Liver (tissue), 9 donors: ENCODE results near the gene U2AF2. TPM values are rescaled to one million over a fixed set of nuclear protein-coding genes. Genes with fewer than 3 reads are reported as not detected.

ENCODE experiments used
- DNase-seq: peaks from one replicate; pipeline ENCODE4 v3.0.0-alpha.2; 2017; ENCODE audit warnings: low spot score
- H3K27ac ChIP-seq, 2 donors: one replicate each; pipeline ENCODE4 v1.7.0; 2013; ENCODE audit warnings: inconsistent platforms in 2 of 2, low read length in 2 of 2, control low read depth in 1 of 2, low read depth in 1 of 2, mild to moderate bottlenecking in 1 of 2
- H3K27me3 ChIP-seq, 4 donors: one replicate each; pipeline versions ENCODE4 v1.6.1 to v1.7.0; 2013; ENCODE audit warnings: low read length in 3 of 4, inconsistent platforms in 1 of 4, mild to moderate bottlenecking in 1 of 4, moderate library complexity in 1 of 4; ENCODE audit not compliant: control insufficient read depth in 4 of 4, insufficient read depth in 4 of 4
- H3K36me3 ChIP-seq, 4 donors: one replicate each; pipeline versions ENCODE4 v1.6.1 to v1.7.0; 2013; ENCODE audit warnings: low read length in 3 of 4, mild to moderate bottlenecking in 3 of 4, low read depth in 1 of 4, moderate library complexity in 1 of 4; ENCODE audit not compliant: control insufficient read depth in 4 of 4, insufficient read depth in 3 of 4
- H3K4me1 ChIP-seq, 4 donors: one replicate each; pipeline versions ENCODE4 v1.6.1 to v1.7.0; 2013; ENCODE audit warnings: low read length in 3 of 4, mild to moderate bottlenecking in 3 of 4, moderate library complexity in 1 of 4; ENCODE audit not compliant: control insufficient read depth in 4 of 4, insufficient read depth in 4 of 4
- H3K4me3 ChIP-seq, 3 donors: one replicate each; pipeline versions ENCODE4 v1.6.1 to v1.7.0; 2013; ENCODE audit warnings: low read length in 3 of 3, control low read depth in 1 of 3, low read depth in 1 of 3, mild to moderate bottlenecking in 1 of 3
- H3K9ac ChIP-seq, 2 donors: one replicate each; pipeline ENCODE4 v1.7.0; 2013; ENCODE audit warnings: low read length in 2 of 2, mild to moderate bottlenecking in 2 of 2, moderate library complexity in 2 of 2, control low read depth in 1 of 2, low read depth in 1 of 2
- H3K9me3 ChIP-seq, 4 donors: one replicate each; pipeline versions ENCODE4 v1.6.1 to v1.7.0; 2013; ENCODE audit warnings: low read length in 3 of 4; ENCODE audit not compliant: control insufficient read depth in 4 of 4
- CTCF ChIP-seq: fragments of 150-350 bp; IDR thresholded peaks from 2 replicates; pipeline ENCODE4 v1.5.1; 2017; ENCODE audit warnings: improper control_type of control experiment, low read depth, low read length; ENCODE audit not compliant: missing input control
- EGR1 ChIP-seq, 2 donors: IDR thresholded peaks; 2 replicates each; pipeline ENCODE4 v1.6.1; 2016 to 2018; ENCODE audit warnings: antibody characterized with exemption in 2 of 2, low read depth in 2 of 2
- FOXA2 ChIP-seq: IDR thresholded peaks from 2 replicates; pipeline ENCODE4 v1.6.1; 2016; ENCODE audit warnings: antibody characterized with exemption
- GABPA ChIP-seq, 2 donors: IDR thresholded peaks in 1 of 2; conservative IDR thresholded peaks in 1 of 2; 2 replicates each; pipeline ENCODE4 v1.6.1; 2016; ENCODE audit warnings: antibody characterized with exemption in 2 of 2, mild to moderate bottlenecking in 1 of 2, moderate library complexity in 1 of 2
- HNF4A ChIP-seq, 2 donors: conservative IDR thresholded peaks; 2 replicates each; pipeline ENCODE4 v1.6.1; 2016; ENCODE audit warnings: antibody characterized with exemption in 2 of 2, mild to moderate bottlenecking in 2 of 2
- HNF4G ChIP-seq: IDR thresholded peaks from 2 replicates; pipeline ENCODE4 v1.6.1; 2016; ENCODE audit warnings: antibody characterized with exemption
- JUND ChIP-seq, 2 donors: IDR thresholded peaks; 2 replicates each; pipeline ENCODE4 v1.6.1; 2016; ENCODE audit warnings: antibody characterized with exemption in 2 of 2
- NR2F2 ChIP-seq: IDR thresholded peaks from 2 replicates; pipeline ENCODE4 v1.6.1; 2016; ENCODE audit warnings: antibody characterized with exemption
- REST ChIP-seq: IDR thresholded peaks from 2 replicates; pipeline ENCODE4 v1.6.1; 2016; ENCODE audit warnings: antibody characterized with exemption, mild to moderate bottlenecking
- RXRA ChIP-seq, 2 donors: IDR thresholded peaks; 2 replicates each; pipeline ENCODE4 v1.6.1; 2017 to 2018; ENCODE audit warnings: antibody characterized with exemption in 2 of 2, mild to moderate bottlenecking in 1 of 2
- SP1 ChIP-seq: IDR thresholded peaks from 2 replicates; pipeline ENCODE4 v1.6.1; 2018; ENCODE audit warnings: antibody characterized with exemption, mild to moderate bottlenecking
- TAF1 ChIP-seq: conservative IDR thresholded peaks from 2 replicates; pipeline ENCODE4 v1.6.1; 2016; ENCODE audit warnings: antibody characterized with exemption, mild to moderate bottlenecking
- WGBS: extraction: QIAGEN DNeasy Blood & Tissue Kit; methylation state at CpG from one replicate; pipeline ENCODE4 v1.1.7; 2013; 5-methylcytosine and 5-hydroxymethylcytosine counted together
- polyA plus RNA-seq, 2 donors: library from polyadenylated mRNA; stranded (reverse) in 1 of 2; unstranded in 1 of 2; fragments of 200-250 nt in 1 of 2; fragments of >200 nt in 1 of 2; fragmentation: Nextera tagmentation in 1 of 2; extraction: Ambion mirVana in 1 of 2; gene quantifications; one replicate each; pipeline versions ENCODE4 v1.2.1 to v1.2.3, GENCODE V29; 2013 to 2015
- total RNA-seq, 2 donors: library from RNA; depleted of rRNA; stranded (reverse); fragments of >200 nt; gene quantifications; one replicate each; pipeline ENCODE4 v1.2.3, GENCODE V29; 2014
- TF ChIP-seq, protein P1 (sequence below): IDR thresholded peaks from 2 replicates; pipeline ENCODE4 v1.6.1; 2016; ENCODE audit warnings: antibody characterized with exemption
- donor health status: healthy.
- donor health status: healthy.
- donor health status: healthy.
- donor health status: healthy.
- donor health status: healthy.

U2AF2 gene
- total and polyA plus RNA-seq, 4 donors, result 8.6 to 66.6 (median 51.2) TPM

- no peak for TF ChIP-seq REST
These were observed 14.7 kb upstream of the U2AF2 start (continued) for GRCh38 chr19:55640043-55640576.

DNA sequence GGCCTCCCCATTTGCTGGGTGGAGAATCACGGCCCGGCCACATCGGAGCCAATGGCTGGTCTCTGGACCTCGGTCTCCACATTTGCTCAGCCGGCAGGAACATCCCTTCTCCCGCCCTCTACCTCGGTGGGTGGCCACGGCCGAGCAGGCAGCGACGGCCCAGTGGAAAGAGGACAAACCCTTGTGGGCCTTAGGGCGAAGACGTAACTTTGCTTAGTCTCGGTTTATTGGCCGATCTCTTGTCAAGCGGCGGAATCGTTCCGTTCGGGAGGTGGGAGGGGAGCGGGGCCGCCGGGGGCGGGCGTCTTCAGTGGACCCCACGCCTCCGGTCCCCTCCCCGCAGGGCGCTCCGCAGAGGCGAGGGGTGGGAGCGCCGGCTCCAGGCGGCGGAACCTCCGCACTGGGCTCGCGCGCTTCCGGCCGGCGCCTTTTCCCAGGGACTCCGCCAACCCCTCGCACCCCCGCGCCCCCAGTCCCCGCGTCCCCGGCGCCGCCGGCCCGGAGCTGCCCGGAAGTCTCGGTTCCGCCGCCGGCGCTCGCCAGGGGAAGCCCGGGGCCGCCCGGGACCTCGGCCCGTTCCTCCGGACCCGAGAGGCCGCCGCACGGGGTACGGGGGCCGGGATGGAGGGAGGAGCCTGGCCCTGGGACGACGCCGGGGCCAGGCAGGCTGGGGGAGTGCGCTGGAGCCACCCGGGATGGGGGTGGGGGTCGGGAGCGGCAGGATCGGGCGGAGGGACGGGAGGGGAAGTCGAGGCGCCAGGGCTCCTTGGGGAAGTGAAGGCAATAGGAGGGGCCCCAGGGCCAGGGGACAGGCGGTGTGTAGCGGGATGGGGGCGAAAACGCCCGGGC is 14.0 kb upstream of the U2AF2 start, which contains the start of gene ZNF580:
Gene ZNF580 (plus strand): TSS at position 426 of the 849 bp plus-strand sequence. CDS start 1,507 bp downstream, outside the sequence.
- peaks cover 26 to 78% (median 58%) of the 10 kb centered on the region in 4 donors for H3K4me1 ChIP-seq
- peak; percentile 74 for DNase-seq
- TF ChIP-seq SP1 (no peak), JUND (IDR thresholded peaks at IDR 0.05) (no peak), HNF4A (conservative IDR thresholded peaks at IDR 0.05) (no peak), GABPA (IDR thresholded peaks at IDR 0.05 in 1 of 2, conservative IDR thresholded peaks at IDR 0.05 in 1 of 2) (peak in 1 of 2 donors; percentile 51)
- no peaks in the 10 kb centered on the region for H3K27me3 ChIP-seq
- WGBS, result under 1% methylated on average over 89 of the region's 89 CpGs
- no peaks in the 10 kb centered on the region for H3K9me3 ChIP-seq
- H3K27ac ChIP-seq, result peak within 1 kb of the TSS; percentile 83 to 91
- peak within 1 kb of the TSS; percentile 66 to 84 for H3K9ac ChIP-seq
- peak within 1 kb of the TSS; percentile 65 to 86 (median 79) for H3K4me3 ChIP-seq
- peaks cover 0 to 9% (median under 1%) of the 10 kb centered on the region in 4 donors for H3K36me3 ChIP-seq

- peak overlapping the region; percentile 83 to 91 for H3K27ac ChIP-seq
- DNase-seq, result no peak
- H3K9me3 ChIP-seq, result no peaks in the 10 kb centered on the region
- 1% methylated on average over 25 of the region's 25 CpGs for WGBS
- no peak for TF ChIP-seq REST
- no peak for TF ChIP-seq JUND (IDR thresholded peaks at IDR 0.05)
- TF ChIP-seq FOXA2, result no peak
- no peak for TF ChIP-seq CTCF
- no peak for TF ChIP-seq TAF1
- TF ChIP-seq EGR1 (IDR thresholded peaks at IDR 0.05; ENCODE audit: low read depth in 2 of 2), result no peak
- no peak for TF ChIP-seq HNF4G
- no peak for TF ChIP-seq HNF4A (conservative IDR thresholded peaks at IDR 0.05)
- no peak for TF ChIP-seq RXRA (IDR thresholded peaks at IDR 0.05)
- TF ChIP-seq SP1, result no peak
- TF ChIP-seq NR2F2, result no peak
- TF ChIP-seq, protein P1, sequence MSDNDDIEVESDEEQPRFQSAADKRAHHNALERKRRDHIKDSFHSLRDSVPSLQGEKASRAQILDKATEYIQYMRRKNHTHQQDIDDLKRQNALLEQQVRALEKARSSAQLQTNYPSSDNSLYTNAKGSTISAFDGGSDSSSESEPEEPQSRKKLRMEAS, result no peak
- H3K4me3 ChIP-seq, result peak overlapping the region; percentile 65 to 86 (median 79)
- H3K36me3 ChIP-seq, result peaks cover 0 to 9% (median under 1%) of the 10 kb centered on the region in 4 donors
- H3K9ac ChIP-seq, result peak overlapping the region; percentile 58 to 84
- H3K27me3 ChIP-seq, result no peaks in the 10 kb centered on the region
- H3K4me1 ChIP-seq, result peaks cover 18 to 70% (median 51%) of the 10 kb centered on the region in 4 donors
These were observed 13.2 kb upstream of the U2AF2 start for GRCh38 chr19:55641426-55642152.
